Measurements from ENCODE around the gene SLC10A1.
"Not testable (repeated sequence)": the region's sequence is repeated elsewhere in the genome, so short reads cannot be mapped to it uniquely, and the experiment has no call there.

SLC10A1 gene

GRCh38 chr14:69769623-69770022 is 27.4 kb downstream of the SLC10A1 start:
- DNase-seq, result no peak

- no peak for DNase-seq
Observed at GRCh38 chr14:69768873-69769272, 28.2 kb downstream of the SLC10A1 start.

- peak; percentile 96 to 98 for DNase-seq
Observed at GRCh38 chr14:69767369-69767999, 29.6 kb downstream of the SLC10A1 start.

GRCh38 chr14:69766984-69767368 is 30.1 kb downstream of the SLC10A1 start, which contains the start of gene SRSF5:
TSS of gene SRSF5 (plus strand) at chr14:69767142. CDS start at chr14:69768157, 1,015 bp downstream.
- peak; percentile 99 for DNase-seq

- DNase-seq, result peak; percentile 36 to 52
Observed at GRCh38 chr14:69763761-69764510, 33.1 kb downstream of the SLC10A1 start.

- DNase-seq, result peak; percentile 31 to 40
Observed at GRCh38 chr14:69760810-69761209, 36.2 kb downstream of the SLC10A1 start.

GRCh38 chr14:69756298-69756697 is 40.7 kb downstream of the SLC10A1 start:
- no peak for DNase-seq

GRCh38 chr14:69755784-69756183 is 41.3 kb downstream of the SLC10A1 start:
- DNase-seq, result no peak

- DNase-seq, result peak; percentile 27 to 46
Observed at GRCh38 chr14:69755296-69755695, 41.7 kb downstream of the SLC10A1 start.

GRCh38 chr14:69754487-69754886 is 42.6 kb downstream of the SLC10A1 start:
- DNase-seq, result no peak

- DNase-seq, result peak; percentile 14 to 37
Observed at GRCh38 chr14:69753860-69754259, 43.2 kb downstream of the SLC10A1 start.

- DNase-seq, result no peak
Observed at GRCh38 chr14:69752773-69753172, 44.3 kb downstream of the SLC10A1 start.

GRCh38 chr14:69750495-69750894 is 46.5 kb downstream of the SLC10A1 start:
- no peak for DNase-seq

- DNase-seq, result no peak
Observed at GRCh38 chr14:69749956-69750355, 47.1 kb downstream of the SLC10A1 start.

- DNase-seq, result no peak
Observed at GRCh38 chr14:69741055-69741454, 56.0 kb downstream of the SLC10A1 start.

GRCh38 chr14:69736405-69736804 is 60.6 kb downstream of the SLC10A1 start:
- DNase-seq, result not testable (repeated sequence)

- not testable (repeated sequence) for DNase-seq
Observed at GRCh38 chr14:69731919-69732598, 65.0 kb downstream of the SLC10A1 start.

GRCh38 chr14:69727860-69728259 is 69.2 kb downstream of the SLC10A1 start:
- DNase-seq, result no peak

- DNase-seq, result peak; percentile 77 to 90
Observed at GRCh38 chr14:69726761-69727511, 70.1 kb downstream of the SLC10A1 start.
